ENCODE results near the gene TENM4. TPM values are rescaled to one million over a fixed set of nuclear protein-coding genes. Genes with fewer than 3 reads are reported as not detected.

Gene TENM4
- polyA plus RNA-seq, 2 of the 4 experiments (the other 2 are of a cell fraction), result 0.06 to 0.31 TPM

DNA sequence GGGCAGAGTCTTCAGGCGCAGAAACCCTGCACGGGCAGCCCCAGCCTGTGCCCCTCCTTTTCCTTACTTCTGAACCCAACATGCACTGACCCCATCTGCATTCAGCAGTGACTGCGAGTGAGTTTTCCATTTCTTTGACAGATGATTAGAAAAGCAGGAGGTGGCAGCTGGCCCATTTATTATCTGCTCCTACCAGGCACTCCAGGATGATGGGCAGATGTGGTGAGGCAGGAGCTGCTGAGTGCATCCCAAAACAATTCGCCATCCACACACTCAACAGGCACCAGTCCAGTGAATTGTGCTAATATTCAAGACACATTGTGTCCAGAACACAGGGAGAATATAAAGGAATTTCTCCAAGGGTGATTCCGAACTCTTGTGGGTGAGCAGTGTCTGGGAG is 208.5 kb downstream of the TENM4 start (continued):
- TF ChIP-seq, protein P1, sequence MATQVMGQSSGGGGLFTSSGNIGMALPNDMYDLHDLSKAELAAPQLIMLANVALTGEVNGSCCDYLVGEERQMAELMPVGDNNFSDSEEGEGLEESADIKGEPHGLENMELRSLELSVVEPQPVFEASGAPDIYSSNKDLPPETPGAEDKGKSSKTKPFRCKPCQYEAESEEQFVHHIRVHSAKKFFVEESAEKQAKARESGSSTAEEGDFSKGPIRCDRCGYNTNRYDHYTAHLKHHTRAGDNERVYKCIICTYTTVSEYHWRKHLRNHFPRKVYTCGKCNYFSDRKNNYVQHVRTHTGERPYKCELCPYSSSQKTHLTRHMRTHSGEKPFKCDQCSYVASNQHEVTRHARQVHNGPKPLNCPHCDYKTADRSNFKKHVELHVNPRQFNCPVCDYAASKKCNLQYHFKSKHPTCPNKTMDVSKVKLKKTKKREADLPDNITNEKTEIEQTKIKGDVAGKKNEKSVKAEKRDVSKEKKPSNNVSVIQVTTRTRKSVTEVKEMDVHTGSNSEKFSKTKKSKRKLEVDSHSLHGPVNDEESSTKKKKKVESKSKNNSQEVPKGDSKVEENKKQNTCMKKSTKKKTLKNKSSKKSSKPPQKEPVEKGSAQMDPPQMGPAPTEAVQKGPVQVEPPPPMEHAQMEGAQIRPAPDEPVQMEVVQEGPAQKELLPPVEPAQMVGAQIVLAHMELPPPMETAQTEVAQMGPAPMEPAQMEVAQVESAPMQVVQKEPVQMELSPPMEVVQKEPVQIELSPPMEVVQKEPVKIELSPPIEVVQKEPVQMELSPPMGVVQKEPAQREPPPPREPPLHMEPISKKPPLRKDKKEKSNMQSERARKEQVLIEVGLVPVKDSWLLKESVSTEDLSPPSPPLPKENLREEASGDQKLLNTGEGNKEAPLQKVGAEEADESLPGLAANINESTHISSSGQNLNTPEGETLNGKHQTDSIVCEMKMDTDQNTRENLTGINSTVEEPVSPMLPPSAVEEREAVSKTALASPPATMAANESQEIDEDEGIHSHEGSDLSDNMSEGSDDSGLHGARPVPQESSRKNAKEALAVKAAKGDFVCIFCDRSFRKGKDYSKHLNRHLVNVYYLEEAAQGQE (IDR thresholded peaks at IDR 0.05), result no peak
- TF ChIP-seq CBX8 (IDR thresholded peaks at IDR 0.05), result no peak

GRCh38 chr11:79229047-79229446 is 211.8 kb downstream of the TENM4 start:
- Histone ChIP-seq H3K4me3 (no peak overlapping the region), H3K4me1 (no peaks in the 10 kb centered on the region), H3K9me3 (no peaks in the 10 kb centered on the region), H3K4me2 (no peak overlapping the region), H3K27ac (no peak overlapping the region)
- DNase-seq (ENCODE audit: low read depth in 1 of 2, low spot score in 1 of 2) (no peak), FAIRE-seq (no peak), ATAC-seq (no peak)
- TF ChIP-seq NFE2L2 (conservative IDR thresholded peaks at IDR 0.05; ENCODE audit: low read length), result no peak
- ChIA-PET CTCF (no interaction called here), POLR2A (no interaction called here)
- WGBS (ENCODE audit: missing lambda C conversion rate), result 50% methylated on average over 1 of the region's 1 CpG

DNA sequence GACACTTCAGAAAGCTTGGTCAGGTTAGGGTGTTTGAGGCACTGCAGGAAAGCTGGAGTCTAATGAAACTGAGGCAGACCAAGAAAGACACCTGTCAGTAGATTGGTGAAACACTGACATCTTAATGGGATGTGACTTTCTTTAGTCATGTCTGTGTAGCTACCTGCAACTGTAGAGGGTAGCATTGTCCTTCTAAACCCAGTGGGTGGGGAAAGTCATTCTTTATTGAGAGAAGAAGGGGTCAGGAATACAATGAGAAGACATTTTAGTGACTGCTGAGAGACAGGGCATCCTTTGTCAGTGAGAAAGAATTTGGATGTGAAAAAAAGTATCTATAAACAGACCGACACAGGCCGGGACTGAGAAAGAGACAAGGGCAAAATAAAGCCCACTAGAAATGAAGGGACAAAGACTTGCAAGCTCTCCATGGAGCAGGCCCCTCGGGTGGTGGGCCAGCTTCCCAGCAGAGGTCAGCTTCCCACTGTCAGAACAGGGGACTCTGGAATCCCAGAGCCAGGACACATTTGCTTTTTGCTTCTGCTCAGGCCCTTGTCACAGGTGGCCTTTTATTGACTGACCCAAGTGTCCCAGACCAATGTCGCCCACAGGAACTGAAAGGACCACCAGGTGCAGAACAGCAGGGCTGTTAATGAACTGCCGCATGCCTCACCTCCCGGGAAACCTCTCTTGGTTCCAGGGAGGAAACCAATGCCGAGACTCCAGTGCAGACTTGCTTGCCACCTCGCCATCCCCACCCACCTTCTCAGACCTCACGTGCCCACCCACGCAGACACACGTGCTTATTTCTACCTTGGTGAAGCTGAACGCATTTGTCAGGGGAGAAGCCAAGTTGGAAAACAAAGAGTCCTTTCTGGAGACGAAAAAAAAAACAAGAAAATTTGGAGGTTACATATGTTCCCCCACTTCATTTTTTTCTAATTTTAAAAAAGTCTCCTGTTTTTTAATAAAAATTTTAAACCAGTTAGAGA is 212.8 kb downstream of the TENM4 start:
- WGBS (ENCODE audit: missing lambda C conversion rate), result 27% methylated on average over 13 of the region's 13 CpGs
- Histone ChIP-seq H3K27ac (no peak overlapping the region), H3K4me1 (no peaks in the 10 kb centered on the region), H3K4me2 (no peak overlapping the region), H3K9me3 (no peaks in the 10 kb centered on the region), H3K4me3 (no peak overlapping the region)
- no peak for TF ChIP-seq RARB (CRISPR knock-in tag; IDR thresholded peaks at IDR 0.05)
- no peak for TF ChIP-seq CTCF (IDR thresholded peaks at IDR 0.05)
- TF ChIP-seq EHF (CRISPR knock-in tag; IDR thresholded peaks at IDR 0.05), result no peak
- TF ChIP-seq RAD21 (conservative IDR thresholded peaks at IDR 0.05 in 1 of 2, IDR thresholded peaks at IDR 0.05 in 1 of 2), result 0 out of 5 replicates have a peak, but pooled peaks of 1 of the 2 experiments have one; percentile 13
- TF ChIP-seq JUNB (IDR thresholded peaks at IDR 0.05), result no peak
- TF ChIP-seq SMC3 (IDR thresholded peaks at IDR 0.05), result 0 out of 3 replicates have a peak, but pooled peaks have one; percentile 5
- TF ChIP-seq TFCP2L1 (CRISPR knock-in tag; IDR thresholded peaks at IDR 0.05), result no peak
- TF ChIP-seq MAZ (IDR thresholded peaks at IDR 0.05; ENCODE audit: borderline replicate concordance, low read depth, low read length), result no peak
- TF ChIP-seq CBX2 (IDR thresholded peaks at IDR 0.05; ENCODE audit: borderline replicate concordance, low read depth), result no peak
- no peak for TF ChIP-seq KDM5A (IDR thresholded peaks at IDR 0.05)
- TF ChIP-seq RFX5 (IDR thresholded peaks at IDR 0.05), result no peak
- no peak for TF ChIP-seq HOXA7 (CRISPR knock-in tag; IDR thresholded peaks at IDR 0.05)
- no peak for TF ChIP-seq MYC (IDR thresholded peaks at IDR 0.05; ENCODE audit: borderline replicate concordance, low read length)
- TF ChIP-seq MAFK (IDR thresholded peaks at IDR 0.05; ENCODE audit: partially characterized antibody), result no peak
- TF ChIP-seq, protein P2, sequence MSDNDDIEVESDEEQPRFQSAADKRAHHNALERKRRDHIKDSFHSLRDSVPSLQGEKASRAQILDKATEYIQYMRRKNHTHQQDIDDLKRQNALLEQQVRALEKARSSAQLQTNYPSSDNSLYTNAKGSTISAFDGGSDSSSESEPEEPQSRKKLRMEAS (IDR thresholded peaks at IDR 0.05), result no peak
- TF ChIP-seq, protein P3, sequence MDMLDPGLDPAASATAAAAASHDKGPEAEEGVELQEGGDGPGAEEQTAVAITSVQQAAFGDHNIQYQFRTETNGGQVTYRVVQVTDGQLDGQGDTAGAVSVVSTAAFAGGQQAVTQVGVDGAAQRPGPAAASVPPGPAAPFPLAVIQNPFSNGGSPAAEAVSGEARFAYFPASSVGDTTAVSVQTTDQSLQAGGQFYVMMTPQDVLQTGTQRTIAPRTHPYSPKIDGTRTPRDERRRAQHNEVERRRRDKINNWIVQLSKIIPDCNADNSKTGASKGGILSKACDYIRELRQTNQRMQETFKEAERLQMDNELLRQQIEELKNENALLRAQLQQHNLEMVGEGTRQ (IDR thresholded peaks at IDR 0.05), result no peak
- no peak for TF ChIP-seq ATOH8 (CRISPR knock-in tag; IDR thresholded peaks at IDR 0.05; ENCODE audit: low read depth)
- ATAC-seq, result no peak
- no peak for FAIRE-seq
- ChIA-PET CTCF (no interaction called here), POLR2A (no interaction called here)
- DNase-seq (ENCODE audit: low read depth in 1 of 2, low spot score in 1 of 2), result no peak
